Fibroblast of lung (primary cell): ENCODE measurements around the gene MISP. TPM values are rescaled to one million over a fixed set of nuclear protein-coding genes. Genes with fewer than 3 reads are reported as not detected.

Experiments
- DNase-seq, 2 donors: peaks; one replicate each; pipeline versions ENCODE4 v3.0.0 to v3.0.0-alpha.2; 2010; ENCODE audit warnings: low read depth in 2 of 2
- H2AFZ ChIP-seq: 2 replicates; pipeline ENCODE4 v1.5.1; 2012; ENCODE audit warnings: low read length, control low read depth, inconsistent platforms
- H3K27ac ChIP-seq: 2 replicates; pipeline ENCODE4 v1.5.1; 2011; ENCODE audit warnings: low read length, control low read depth; ENCODE audit not compliant: insufficient read depth
- H3K27me3 ChIP-seq: 2 replicates; pipeline ENCODE4 v1.5.1; 2011; ENCODE audit warnings: mild to moderate bottlenecking, low read length; ENCODE audit not compliant: control insufficient read depth, insufficient read depth
- H3K36me3 ChIP-seq: 2 replicates; pipeline ENCODE4 v1.5.1; 2011; ENCODE audit warnings: low read length; ENCODE audit not compliant: control insufficient read depth, insufficient read depth
- H3K4me1 ChIP-seq: 2 replicates; pipeline ENCODE4 v1.5.1; 2011; ENCODE audit warnings: low read length; ENCODE audit not compliant: control insufficient read depth, insufficient read depth; ENCODE audit errors: extremely low read depth
- H3K4me2 ChIP-seq: 2 replicates; pipeline ENCODE4 v1.5.1; 2011; ENCODE audit warnings: low read length, control low read depth; ENCODE audit not compliant: insufficient read depth; ENCODE audit errors: extremely low read depth
- H3K4me3 ChIP-seq, 4 experiments: fragments of 200-600 bp in 1 of 4; sonication (generic) in 1 of 4; replicated peaks in 1 of 4; 2 replicates each; pipeline ENCODE4 v1.5.1; 2011 to 2016; ENCODE audit warnings: low read length in 4 of 4, low read depth in 3 of 4, mild to moderate bottlenecking in 3 of 4, control low read depth in 2 of 4, inconsistent platforms in 1 of 4, mixed read lengths in 1 of 4; ENCODE audit not compliant: insufficient read depth in 1 of 4; ENCODE audit errors: control extremely low read depth in 1 of 4
- H3K79me2 ChIP-seq: 2 replicates; pipeline ENCODE4 v1.5.1; 2012; ENCODE audit warnings: mild to moderate bottlenecking, low read length, inconsistent platforms; ENCODE audit not compliant: control insufficient read depth, insufficient read depth
- H3K9ac ChIP-seq: 2 replicates; pipeline ENCODE4 v1.5.1; 2011; ENCODE audit warnings: mild to moderate bottlenecking, low read length, control low read depth; ENCODE audit not compliant: insufficient read depth
- H3K9me3 ChIP-seq: 2 replicates; pipeline ENCODE4 v1.5.1; 2012; ENCODE audit warnings: low read depth, low read length; ENCODE audit not compliant: control insufficient read depth, insufficient read depth
- H4K20me1 ChIP-seq: 2 replicates; pipeline ENCODE4 v1.5.1; 2011; ENCODE audit warnings: low read length; ENCODE audit not compliant: control insufficient read depth, insufficient read depth; ENCODE audit errors: extremely low read depth
- EZH2 ChIP-seq: IDR thresholded peaks from 2 replicates; pipeline ENCODE4 v1.5.1; 2012; ENCODE audit warnings: low read length, control low read depth, mild to moderate bottlenecking; ENCODE audit errors: missing control alignments
- polyA plus RNA-seq, 2 donors: library from polyadenylated mRNA; depleted of rRNA in 1 of 2; stranded (reverse) in 1 of 2; unstranded in 1 of 2; fragments of >200 nt; gene quantifications; 2 replicates each; pipeline ENCODE4 v1.2.1, GENCODE V29; 2011 to 2012; ENCODE audit warnings: missing spikeins in 1 of 2
- total RNA-seq: library from RNA; depleted of rRNA; stranded (reverse); fragments of >200 nt; gene quantifications from 2 replicates; pipeline ENCODE4 v1.2.1, GENCODE V29; 2014
- TF ChIP-seq, protein P1 (sequence below), 2 donors: IDR thresholded peaks in 1 of 2; conservative IDR thresholded peaks in 1 of 2; 1 replicate in 1 of 2; 2 replicates in 1 of 2; pipeline ENCODE4 v1.5.1; 2011 to 2012; ENCODE audit warnings: low read length in 2 of 2, control low read depth in 1 of 2, inconsistent platforms in 1 of 2, low read depth in 1 of 2, mild to moderate bottlenecking in 1 of 2

Gene MISP
- total and polyA plus RNA-seq, 2 donors (not counting 1 experiment from before 2014, with no cell fraction given) = not detected

DNA sequence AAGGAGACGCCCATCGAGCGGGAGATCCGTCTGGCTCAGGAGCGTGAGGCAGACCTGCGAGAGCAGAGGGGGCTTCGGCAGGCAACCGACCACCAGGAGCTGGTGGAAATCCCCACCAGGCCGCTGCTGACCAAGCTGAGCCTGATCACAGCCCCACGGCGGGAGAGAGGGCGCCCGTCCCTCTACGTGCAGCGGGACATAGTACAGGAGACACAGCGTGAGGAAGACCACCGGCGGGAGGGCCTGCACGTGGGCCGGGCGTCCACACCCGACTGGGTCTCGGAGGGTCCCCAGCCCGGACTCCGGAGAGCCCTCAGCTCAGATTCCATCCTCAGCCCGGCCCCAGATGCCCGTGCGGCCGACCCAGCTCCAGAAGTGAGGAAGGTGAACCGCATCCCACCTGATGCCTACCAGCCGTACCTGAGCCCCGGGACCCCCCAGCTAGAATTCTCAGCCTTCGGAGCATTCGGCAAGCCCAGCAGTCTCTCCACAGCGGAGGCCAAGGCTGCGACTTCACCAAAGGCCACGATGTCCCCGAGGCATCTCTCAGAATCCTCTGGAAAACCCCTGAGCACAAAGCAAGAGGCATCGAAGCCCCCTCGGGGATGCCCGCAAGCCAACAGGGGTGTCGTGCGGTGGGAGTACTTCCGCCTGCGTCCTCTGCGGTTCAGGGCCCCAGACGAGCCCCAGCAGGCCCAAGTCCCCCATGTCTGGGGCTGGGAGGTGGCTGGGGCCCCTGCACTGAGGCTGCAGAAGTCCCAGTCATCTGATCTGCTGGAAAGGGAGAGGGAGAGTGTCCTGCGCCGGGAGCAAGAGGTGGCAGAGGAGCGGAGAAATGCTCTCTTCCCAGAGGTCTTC lies 7.1 kb downstream of the MISP start:
- H3K27ac ChIP-seq = no peak overlapping the region
- DNase-seq = no peak
- no peaks in the 10 kb centered on the region for H4K20me1 ChIP-seq
- H3K36me3 ChIP-seq = no peaks in the 10 kb centered on the region
- no peak overlapping the region for H3K9ac ChIP-seq
- peaks cover 2% of the 10 kb centered on the region for H3K4me1 ChIP-seq
- no peak overlapping the region for H2AFZ ChIP-seq
- no peak overlapping the region for H3K4me3 ChIP-seq
- no peak for TF ChIP-seq EZH2
- TF ChIP-seq, protein P1, sequence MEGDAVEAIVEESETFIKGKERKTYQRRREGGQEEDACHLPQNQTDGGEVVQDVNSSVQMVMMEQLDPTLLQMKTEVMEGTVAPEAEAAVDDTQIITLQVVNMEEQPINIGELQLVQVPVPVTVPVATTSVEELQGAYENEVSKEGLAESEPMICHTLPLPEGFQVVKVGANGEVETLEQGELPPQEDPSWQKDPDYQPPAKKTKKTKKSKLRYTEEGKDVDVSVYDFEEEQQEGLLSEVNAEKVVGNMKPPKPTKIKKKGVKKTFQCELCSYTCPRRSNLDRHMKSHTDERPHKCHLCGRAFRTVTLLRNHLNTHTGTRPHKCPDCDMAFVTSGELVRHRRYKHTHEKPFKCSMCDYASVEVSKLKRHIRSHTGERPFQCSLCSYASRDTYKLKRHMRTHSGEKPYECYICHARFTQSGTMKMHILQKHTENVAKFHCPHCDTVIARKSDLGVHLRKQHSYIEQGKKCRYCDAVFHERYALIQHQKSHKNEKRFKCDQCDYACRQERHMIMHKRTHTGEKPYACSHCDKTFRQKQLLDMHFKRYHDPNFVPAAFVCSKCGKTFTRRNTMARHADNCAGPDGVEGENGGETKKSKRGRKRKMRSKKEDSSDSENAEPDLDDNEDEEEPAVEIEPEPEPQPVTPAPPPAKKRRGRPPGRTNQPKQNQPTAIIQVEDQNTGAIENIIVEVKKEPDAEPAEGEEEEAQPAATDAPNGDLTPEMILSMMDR (conservative IDR thresholded peaks at IDR 0.05 in 1 of 2, IDR thresholded peaks at IDR 0.05 in 1 of 2; ENCODE audit: low read depth in 1 of 2, low read length in 2 of 2) = no peak
- no peaks in the 10 kb centered on the region for H3K9me3 ChIP-seq
- no peak overlapping the region for H3K4me2 ChIP-seq
- H3K79me2 ChIP-seq = no peaks in the 10 kb centered on the region
- no peaks in the 10 kb centered on the region for H3K27me3 ChIP-seq

DNA sequence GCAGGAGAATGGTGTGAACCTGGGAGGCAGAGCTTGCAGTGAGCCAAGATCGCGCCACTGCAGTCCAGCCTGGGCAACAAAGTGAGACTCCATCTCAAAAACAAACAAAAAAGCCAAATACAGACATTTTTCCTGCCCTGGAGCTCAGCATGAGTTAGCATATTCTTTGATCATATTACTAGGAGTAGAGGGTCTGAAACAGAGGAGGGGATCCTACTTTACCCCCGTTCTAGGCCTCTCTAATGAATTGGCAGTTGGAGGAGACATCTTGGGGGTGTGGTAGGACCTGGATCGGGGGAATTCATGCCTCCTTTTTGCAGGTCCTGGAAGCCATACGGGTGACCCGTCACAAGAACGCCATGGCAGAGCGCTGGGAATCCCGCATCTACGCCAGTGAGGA lies 12.3 kb downstream of the MISP start:
- Histone ChIP-seq H2AFZ (no peak overlapping the region), H3K4me1 (no peaks in the 10 kb centered on the region), H4K20me1 (no peaks in the 10 kb centered on the region), H3K27me3 (no peaks in the 10 kb centered on the region), H3K9ac (no peak overlapping the region), H3K9me3 (no peaks in the 10 kb centered on the region), H3K36me3 (no peaks in the 10 kb centered on the region), H3K4me2 (no peak overlapping the region), H3K4me3 (no peak overlapping the region), H3K27ac (no peak overlapping the region), H3K79me2 (no peaks in the 10 kb centered on the region)
- DNase-seq = no peak
- TF ChIP-seq EZH2 = no peak
- TF ChIP-seq, protein P1 (conservative IDR thresholded peaks at IDR 0.05 in 1 of 2, IDR thresholded peaks at IDR 0.05 in 1 of 2; ENCODE audit: low read depth in 1 of 2, low read length in 2 of 2) = no peak

- Histone ChIP-seq H3K27ac (no peak overlapping the region), H3K4me1 (no peaks in the 10 kb centered on the region), H2AFZ (no peak overlapping the region), H4K20me1 (no peaks in the 10 kb centered on the region), H3K4me3 (no peak overlapping the region), H3K36me3 (no peaks in the 10 kb centered on the region), H3K27me3 (no peaks in the 10 kb centered on the region), H3K9me3 (no peaks in the 10 kb centered on the region), H3K79me2 (no peaks in the 10 kb centered on the region), H3K4me2 (no peak overlapping the region), H3K9ac (no peak overlapping the region)
- TF ChIP-seq, protein P1 (conservative IDR thresholded peaks at IDR 0.05 in 1 of 2, IDR thresholded peaks at IDR 0.05 in 1 of 2; ENCODE audit: low read depth in 1 of 2, low read length in 2 of 2) = no peak
- no peak for TF ChIP-seq EZH2
- no peak for DNase-seq
Measured at GRCh38 chr19:763869-764268, 13.0 kb downstream of the MISP start.
